Brain pericyte (primary cell): ENCODE data around the gene MYO19.
A peak's percentile ranks its signal among the peaks of the same experiment; 100 is the strongest.

ENCODE experiments used
- DNase-seq: peaks from one replicate; pipeline ENCODE4 v3.0.0-alpha.2; 2012; ENCODE audit warnings: low read depth, low spot score

MYO19 gene, protein sequence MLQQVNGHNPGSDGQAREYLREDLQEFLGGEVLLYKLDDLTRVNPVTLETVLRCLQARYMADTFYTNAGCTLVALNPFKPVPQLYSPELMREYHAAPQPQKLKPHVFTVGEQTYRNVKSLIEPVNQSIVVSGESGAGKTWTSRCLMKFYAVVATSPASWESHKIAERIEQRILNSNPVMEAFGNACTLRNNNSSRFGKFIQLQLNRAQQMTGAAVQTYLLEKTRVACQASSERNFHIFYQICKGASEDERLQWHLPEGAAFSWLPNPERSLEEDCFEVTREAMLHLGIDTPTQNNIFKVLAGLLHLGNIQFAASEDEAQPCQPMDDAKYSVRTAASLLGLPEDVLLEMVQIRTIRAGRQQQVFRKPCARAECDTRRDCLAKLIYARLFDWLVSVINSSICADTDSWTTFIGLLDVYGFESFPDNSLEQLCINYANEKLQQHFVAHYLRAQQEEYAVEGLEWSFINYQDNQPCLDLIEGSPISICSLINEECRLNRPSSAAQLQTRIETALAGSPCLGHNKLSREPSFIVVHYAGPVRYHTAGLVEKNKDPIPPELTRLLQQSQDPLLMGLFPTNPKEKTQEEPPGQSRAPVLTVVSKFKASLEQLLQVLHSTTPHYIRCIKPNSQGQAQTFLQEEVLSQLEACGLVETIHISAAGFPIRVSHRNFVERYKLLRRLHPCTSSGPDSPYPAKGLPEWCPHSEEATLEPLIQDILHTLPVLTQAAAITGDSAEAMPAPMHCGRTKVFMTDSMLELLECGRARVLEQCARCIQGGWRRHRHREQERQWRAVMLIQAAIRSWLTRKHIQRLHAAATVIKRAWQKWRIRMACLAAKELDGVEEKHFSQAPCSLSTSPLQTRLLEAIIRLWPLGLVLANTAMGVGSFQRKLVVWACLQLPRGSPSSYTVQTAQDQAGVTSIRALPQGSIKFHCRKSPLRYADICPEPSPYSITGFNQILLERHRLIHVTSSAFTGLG

GRCh38 chr17:36534840-36535668 lies at the start of gene MYO19, which contains the start of gene PIGW:
Gene MYO19, minus strand, starts transcription at chr17:36534868. Its CDS starts 2,330 bp downstream, at chr17:36532538.
Gene PIGW, plus strand, starts transcription at chr17:36534987. Its CDS starts 2,115 bp downstream, at chr17:36537102.
- peak; percentile 65 for DNase-seq

- no peak for DNase-seq
These were observed 49.1 kb upstream of the MYO19 start for GRCh38 chr17:36583787-36584186.

GRCh38 chr17:36578671-36579070 lies 44.0 kb upstream of the MYO19 start:
- DNase-seq, result no peak

GRCh38 chr17:36576793-36577192 lies 42.1 kb upstream of the MYO19 start:
- DNase-seq, result no peak

GRCh38 chr17:36575028-36575427 lies 40.4 kb upstream of the MYO19 start:
- DNase-seq, result no peak

GRCh38 chr17:36566081-36566480 lies 31.4 kb upstream of the MYO19 start:
- no peak for DNase-seq

DNA sequence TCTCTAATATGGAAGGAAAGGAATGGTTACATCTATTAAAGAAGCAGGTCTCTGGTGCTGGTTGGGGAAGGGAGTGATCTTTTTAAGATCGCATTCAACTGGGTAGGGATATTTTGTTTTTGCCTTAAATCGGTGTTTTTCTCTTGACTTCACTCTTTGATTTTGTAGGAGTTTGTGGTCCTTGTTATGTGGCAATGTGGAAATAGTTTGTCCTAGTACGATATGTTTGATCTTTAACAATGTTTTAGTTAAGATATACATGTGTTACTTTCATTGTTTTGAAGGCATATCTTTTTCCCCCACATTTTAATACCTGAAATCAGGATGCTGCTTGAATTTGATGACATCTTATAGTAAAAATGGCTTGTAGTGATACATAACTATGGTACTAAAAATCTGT lies 18.8 kb upstream of the MYO19 start:
- DNase-seq, result no peak

- no peak for DNase-seq
These were observed 16.1 kb upstream of the MYO19 start for GRCh38 chr17:36550491-36551417.

DNA sequence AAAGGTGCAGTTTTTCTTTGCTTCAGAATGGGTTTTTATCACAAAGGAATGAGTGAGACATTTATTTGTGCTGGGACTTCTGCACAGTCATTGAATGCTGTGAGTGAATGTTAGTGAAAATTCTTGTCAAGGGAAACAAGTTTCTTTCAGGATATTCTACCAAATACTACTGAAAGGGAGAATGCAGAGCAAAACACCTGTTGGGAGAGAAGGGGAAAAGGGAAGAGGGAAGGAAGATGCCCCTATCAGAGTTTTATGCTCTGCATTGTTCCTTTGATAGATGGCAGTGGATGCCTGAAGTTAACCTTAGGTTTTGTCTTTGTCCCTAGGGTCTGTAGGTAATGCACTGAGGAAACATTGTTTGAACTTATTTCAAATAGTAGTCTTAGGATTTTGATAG lies 13.1 kb upstream of the MYO19 start:
- DNase-seq, result no peak

DNA sequence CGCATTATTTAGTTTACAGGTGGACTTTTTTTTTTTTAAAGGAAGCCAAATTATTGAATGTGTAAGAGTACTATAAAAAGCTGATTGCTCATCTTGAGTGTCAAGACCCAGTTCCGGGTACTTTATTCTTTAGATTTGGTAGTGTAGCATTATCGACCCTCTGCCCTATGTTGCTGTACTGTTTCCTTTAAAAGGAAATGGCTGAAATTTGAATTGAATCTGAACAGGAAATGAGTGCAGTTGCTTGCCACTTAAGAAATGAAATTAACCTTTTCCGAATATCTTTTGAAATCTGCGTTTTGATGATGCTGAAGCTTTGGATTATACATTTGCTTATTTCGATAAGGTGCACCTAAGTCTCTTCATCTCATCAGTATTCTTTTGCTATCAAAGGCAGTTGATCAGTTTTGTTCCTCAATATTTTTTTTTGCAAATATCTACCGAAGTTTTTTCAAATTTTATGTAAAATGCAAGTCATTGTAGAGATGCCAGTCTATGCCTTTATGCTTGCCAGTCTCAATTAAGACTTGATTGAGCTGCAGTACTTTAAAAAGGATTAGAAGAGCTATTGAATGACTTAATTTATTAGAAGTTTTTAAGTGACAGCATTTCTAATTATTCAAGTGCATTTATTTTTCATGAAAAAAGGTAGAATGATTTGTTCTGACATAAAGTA lies 11.9 kb upstream of the MYO19 start:
- no peak for DNase-seq

- DNase-seq, result peak; percentile 94
These were observed 11.1 kb upstream of the MYO19 start for GRCh38 chr17:36545465-36546417.

GRCh38 chr17:36545077-36545464 lies 10.4 kb upstream of the MYO19 start:
- no peak for DNase-seq

- peak; percentile 73 for DNase-seq
These were observed 9.8 kb upstream of the MYO19 start, which contains the start of gene GGNBP2 for GRCh38 chr17:36544307-36545076. Gene GGNBP2, plus strand, starts transcription at chr17:36544919. Its CDS starts 806 bp downstream, at chr17:36545725.

DNA sequence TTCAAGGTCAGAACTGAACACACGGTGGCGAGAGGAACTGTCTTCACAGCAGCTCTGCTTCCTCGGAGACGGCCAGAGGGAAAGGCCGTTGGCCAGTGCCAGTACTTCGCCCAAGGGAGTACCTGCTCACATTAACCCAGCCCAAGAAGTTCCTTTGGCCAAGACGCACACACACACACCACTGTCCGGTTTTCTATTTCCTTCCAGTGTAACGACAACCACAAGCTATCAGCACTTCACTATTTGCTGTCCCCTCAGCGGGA lies 9.3 kb upstream of the MYO19 start:
- DNase-seq, result no peak

GRCh38 chr17:36542755-36543154 lies 8.1 kb upstream of the MYO19 start:
- no peak for DNase-seq

DNA sequence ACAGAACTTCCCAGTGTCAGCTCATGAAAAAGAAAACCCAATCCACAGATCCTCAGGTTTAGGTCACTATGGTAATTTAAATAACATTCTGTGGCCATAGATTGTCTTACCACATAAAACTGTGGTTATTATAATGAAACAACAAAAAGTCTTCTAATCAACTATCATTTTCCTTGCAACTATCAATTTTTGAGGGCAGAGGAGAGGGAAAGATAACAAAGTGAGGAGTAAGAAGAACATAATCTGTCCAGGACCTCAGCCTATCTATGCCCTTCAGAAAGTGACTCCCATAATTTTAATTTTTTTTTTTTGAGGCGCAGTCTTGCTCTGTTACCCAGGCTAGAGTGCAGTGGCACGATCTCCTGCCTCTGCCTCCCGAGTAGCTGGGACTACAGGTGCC lies 6.0 kb upstream of the MYO19 start:
- no peak for DNase-seq

DNA sequence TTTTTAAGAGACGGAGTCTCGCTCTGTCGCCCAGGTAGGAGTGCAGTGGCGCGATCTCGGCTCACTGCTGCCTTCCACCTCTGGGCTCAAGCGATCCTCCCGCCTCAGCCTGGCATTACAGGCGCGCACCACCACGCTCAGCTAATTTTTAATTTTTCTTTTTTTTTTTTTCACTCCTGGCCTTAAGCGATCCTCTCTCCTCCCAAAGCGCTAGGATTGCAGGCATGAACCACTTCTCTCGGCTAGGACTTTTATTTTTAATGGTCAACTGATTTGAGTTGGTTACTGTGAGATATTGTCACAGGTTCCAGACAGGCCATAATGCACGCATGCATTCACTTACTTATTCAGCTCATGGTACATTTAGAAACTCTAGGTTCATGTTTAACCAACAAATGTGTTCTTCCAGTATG lies 1.0 kb upstream of the MYO19 start:
- no peak for DNase-seq
